ENCODE results near the gene CCDC201. TPM values are rescaled to one million over a fixed set of nuclear protein-coding genes. Genes with fewer than 3 reads are reported as not detected.
"Not testable (repeated sequence)": the region's sequence is repeated elsewhere in the genome, so short reads cannot be mapped to it uniquely, and the experiment has no call there.

CCDC201 gene
- total RNA-seq, 4 donors from 2014 or later = not detected

GRCh38 chr7:45869426-45869825, 3.5 kb downstream of the CCDC201 start:
- no peak for ATAC-seq
- Histone ChIP-seq H3K4me3 (no peak overlapping the region), H3K9me3 (peaks cover 0 to 12% (median 0%) of the 10 kb centered on the region in 3 donors), H3K36me3 (no peaks in the 10 kb centered on the region), H3K27me3 (peaks cover 29% of the 10 kb centered on the region), H3K27ac (no peak overlapping the region), H3K4me1 (no peaks in the 10 kb centered on the region)
- TF ChIP-seq POLR2AphosphoS5 (IDR thresholded peaks at IDR 0.05) (no peak), POLR2A (IDR thresholded peaks at IDR 0.05) (no peak), CTCF (IDR thresholded peaks at IDR 0.05) (no peak), EP300 (IDR thresholded peaks at IDR 0.05) (no peak)
- 0 to 56% methylated on average over 1 of the region's 4 CpGs for WGBS, 2 donors (ENCODE audit: low coverage in 1 of 2)

GRCh38 chr7:45867471-45867870, 5.4 kb downstream of the CCDC201 start:
- TF ChIP-seq POLR2A (IDR thresholded peaks at IDR 0.05) (no peak), CTCF (IDR thresholded peaks at IDR 0.05) (no peak), EP300 (IDR thresholded peaks at IDR 0.05) (no peak), POLR2AphosphoS5 (IDR thresholded peaks at IDR 0.05) (no peak)
- WGBS, 2 donors (ENCODE audit: low coverage in 1 of 2) = 70 to 79% methylated on average over 2 of the region's 2 CpGs
- H3K36me3 ChIP-seq = no peaks in the 10 kb centered on the region
- no peak overlapping the region for H3K4me3 ChIP-seq
- H3K27ac ChIP-seq = no peak overlapping the region
- no peak for ATAC-seq
- H3K27me3 ChIP-seq = peaks cover 48% of the 10 kb centered on the region
- peaks cover 0 to 12% (median 0%) of the 10 kb centered on the region in 3 donors for H3K9me3 ChIP-seq
- no peaks in the 10 kb centered on the region for H3K4me1 ChIP-seq

- H3K4me3 ChIP-seq = no peak overlapping the region
- 35 to 62% methylated on average over 2 to 6 of the region's 13 CpGs for WGBS, 2 donors (ENCODE audit: low coverage in 1 of 2)
- ATAC-seq = no peak
Observed at GRCh38 chr7:45865594-45866410, 7.1 kb downstream of the CCDC201 start.

GRCh38 chr7:45863715-45864114, 9.2 kb downstream of the CCDC201 start:
- ATAC-seq = no peak
- Histone ChIP-seq H3K27ac (no peak overlapping the region), H3K36me3 (no peaks in the 10 kb centered on the region), H3K4me1 (no peaks in the 10 kb centered on the region), H3K4me3 (no peak overlapping the region), H3K27me3 (peaks cover 55% of the 10 kb centered on the region), H3K9me3 (peaks cover 0 to 12% (median 0%) of the 10 kb centered on the region in 3 donors)
- WGBS, 2 donors (ENCODE audit: low coverage in 1 of 2) = 71% methylated on average over 7 of the region's 9 CpGs; no CpG with 5 or more reads in 1 of the 2 donors
- TF ChIP-seq POLR2AphosphoS5 (IDR thresholded peaks at IDR 0.05) (no peak), POLR2A (IDR thresholded peaks at IDR 0.05) (no peak), EP300 (IDR thresholded peaks at IDR 0.05) (no peak), CTCF (IDR thresholded peaks at IDR 0.05) (no peak)

More at GRCh38 chr7:45865594-45866410, 7.1 kb downstream of the CCDC201 start:
- no peaks in the 10 kb centered on the region for H3K4me1 ChIP-seq
- TF ChIP-seq POLR2A (IDR thresholded peaks at IDR 0.05) (no peak), CTCF (IDR thresholded peaks at IDR 0.05) (no peak), POLR2AphosphoS5 (IDR thresholded peaks at IDR 0.05) (no peak), EP300 (IDR thresholded peaks at IDR 0.05) (no peak)
- H3K9me3 ChIP-seq = peaks cover 0 to 12% (median 0%) of the 10 kb centered on the region in 3 donors
- H3K27ac ChIP-seq = no peak overlapping the region
- peaks cover 50% of the 10 kb centered on the region for H3K27me3 ChIP-seq
- no peaks in the 10 kb centered on the region for H3K36me3 ChIP-seq

GRCh38 chr7:45856888-45857287, 16.0 kb downstream of the CCDC201 start:
- H3K4me3 ChIP-seq, H3K36me3 ChIP-seq, H3K27ac ChIP-seq, H3K9me3 ChIP-seq, H3K4me1 ChIP-seq, ATAC-seq: not testable (repeated sequence)
- H3K27me3 ChIP-seq = peaks cover 25% of the 10 kb centered on the region
- 86 to 94% methylated on average over 4 of the region's 4 CpGs for WGBS, 2 donors (ENCODE audit: low coverage in 1 of 2)

- WGBS, 2 donors (ENCODE audit: low coverage in 1 of 2) = 17 to 40% methylated on average over 1 of the region's 3 CpGs
Observed at GRCh38 chr7:45855680-45856079, 17.2 kb downstream of the CCDC201 start.

GRCh38 chr7:45853491-45853890, 19.4 kb downstream of the CCDC201 start:
- H3K27ac ChIP-seq, ATAC-seq, H3K9me3 ChIP-seq, H3K36me3 ChIP-seq, H3K4me3 ChIP-seq, H3K4me1 ChIP-seq: not testable (repeated sequence)
- 91 to 100% methylated on average over 1 to 5 of the region's 8 CpGs for WGBS, 2 donors (ENCODE audit: low coverage in 1 of 2)
- H3K27me3 ChIP-seq = peaks cover 29% of the 10 kb centered on the region

More at GRCh38 chr7:45855680-45856079, 17.2 kb downstream of the CCDC201 start:
- peaks cover 32% of the 10 kb centered on the region for H3K27me3 ChIP-seq
- H3K36me3 ChIP-seq, H3K4me1 ChIP-seq, H3K9me3 ChIP-seq, H3K4me3 ChIP-seq, H3K27ac ChIP-seq, ATAC-seq: not testable (repeated sequence)

GRCh38 chr7:45852984-45853383, 19.9 kb downstream of the CCDC201 start:
- ATAC-seq, H3K4me3 ChIP-seq, H3K9me3 ChIP-seq, H3K4me1 ChIP-seq, H3K36me3 ChIP-seq, H3K27ac ChIP-seq: not testable (repeated sequence)
- WGBS, 2 donors (ENCODE audit: low coverage in 1 of 2) = 68% methylated on average over 7 of the region's 10 CpGs; no CpG with 5 or more reads in 1 of the 2 donors
- H3K27me3 ChIP-seq = peaks cover 29% of the 10 kb centered on the region
